ENCODE measurements around the gene NFIC.

DNA sequence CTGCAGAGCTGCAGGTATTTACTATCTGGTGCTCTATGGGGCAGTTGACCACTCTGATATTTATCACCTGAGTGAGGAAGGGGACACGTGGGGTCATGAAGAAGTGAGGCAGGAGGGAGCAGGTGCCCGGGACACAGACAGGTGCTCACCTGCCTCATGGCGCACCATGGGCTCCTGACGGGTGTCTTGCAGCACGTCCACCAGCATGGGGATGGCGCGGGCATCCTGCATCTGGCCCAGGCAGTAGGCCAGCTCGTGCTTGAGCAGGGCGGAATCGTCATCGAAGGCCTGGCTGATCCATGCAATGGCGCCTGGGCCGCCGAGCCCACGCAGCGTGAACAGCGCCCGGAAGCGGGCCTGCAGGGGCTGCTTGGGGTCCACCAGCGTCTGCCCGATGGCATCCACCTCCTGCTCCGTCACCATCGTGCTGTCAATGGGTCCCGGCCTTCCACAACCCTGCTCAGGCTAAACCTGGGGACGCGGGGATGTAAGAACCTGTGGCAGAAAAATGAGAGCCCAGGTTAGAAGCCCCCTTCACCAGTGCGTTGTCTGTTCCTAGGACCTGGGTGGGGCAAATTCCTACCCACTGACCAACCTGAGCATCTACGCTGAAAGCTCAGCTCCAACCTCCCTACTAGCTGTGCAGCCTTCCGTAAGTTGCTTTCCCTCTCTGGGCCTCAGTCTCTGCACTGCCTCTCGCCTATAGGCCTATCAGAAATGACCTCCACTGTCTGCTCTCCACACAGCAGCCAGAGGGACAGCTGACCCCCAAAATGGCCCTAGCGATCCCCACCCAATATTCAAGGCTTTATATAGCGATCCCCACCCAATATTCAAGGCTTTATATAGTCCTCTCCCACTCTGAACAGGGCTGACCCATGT lies 130.2 kb downstream of the NFIC start:
- TF ChIP-seq, protein P1, sequence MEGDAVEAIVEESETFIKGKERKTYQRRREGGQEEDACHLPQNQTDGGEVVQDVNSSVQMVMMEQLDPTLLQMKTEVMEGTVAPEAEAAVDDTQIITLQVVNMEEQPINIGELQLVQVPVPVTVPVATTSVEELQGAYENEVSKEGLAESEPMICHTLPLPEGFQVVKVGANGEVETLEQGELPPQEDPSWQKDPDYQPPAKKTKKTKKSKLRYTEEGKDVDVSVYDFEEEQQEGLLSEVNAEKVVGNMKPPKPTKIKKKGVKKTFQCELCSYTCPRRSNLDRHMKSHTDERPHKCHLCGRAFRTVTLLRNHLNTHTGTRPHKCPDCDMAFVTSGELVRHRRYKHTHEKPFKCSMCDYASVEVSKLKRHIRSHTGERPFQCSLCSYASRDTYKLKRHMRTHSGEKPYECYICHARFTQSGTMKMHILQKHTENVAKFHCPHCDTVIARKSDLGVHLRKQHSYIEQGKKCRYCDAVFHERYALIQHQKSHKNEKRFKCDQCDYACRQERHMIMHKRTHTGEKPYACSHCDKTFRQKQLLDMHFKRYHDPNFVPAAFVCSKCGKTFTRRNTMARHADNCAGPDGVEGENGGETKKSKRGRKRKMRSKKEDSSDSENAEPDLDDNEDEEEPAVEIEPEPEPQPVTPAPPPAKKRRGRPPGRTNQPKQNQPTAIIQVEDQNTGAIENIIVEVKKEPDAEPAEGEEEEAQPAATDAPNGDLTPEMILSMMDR (conservative IDR thresholded peaks at IDR 0.05; ENCODE audit: low read length), result no peak
- TF ChIP-seq EZH2phosphoT487 (IDR thresholded peaks at IDR 0.05; ENCODE audit: borderline replicate concordance), result no peak

Data from Loucy (cell line).